A673 (cell line): ENCODE results near the gene LAMA5.

Source experiments
- CTCF ChIP-seq: fragments of 300-800, 200-600 bp; sonication (generic); conservative IDR thresholded peaks from 2 replicates; pipeline ENCODE4 v1.5.1; 2017; ENCODE audit warnings: low read depth, mild to moderate bottlenecking, antibody characterized with exemption, low read length, moderate library complexity, mixed read lengths
- EZH2 ChIP-seq: fragments of 200-600 bp; sonication (generic); IDR thresholded peaks from 2 replicates; pipeline ENCODE4 v1.6.1; 2017; ENCODE audit warnings: borderline replicate concordance, low read depth, mild to moderate bottlenecking, mixed read lengths, antibody characterized with exemption, low read length; ENCODE audit not compliant: poor library complexity, severe bottlenecking

GRCh38 chr20:62354031-62354808 is 12.9 kb downstream of the LAMA5 start:
- no peak for TF ChIP-seq CTCF
- no peak for TF ChIP-seq EZH2
